Upper lobe of left lung (tissue), 6 donors: ENCODE measurements around the gene ST7. TPM values are rescaled to one million over a fixed set of nuclear protein-coding genes. Genes with fewer than 3 reads are reported as not detected.

Experiments
- ATAC-seq, 2 donors: fragments of 200-7000 bp; cut with Tn5 transposase; one replicate each; pipeline ENCODE4 v1.9.1; 2022; ENCODE audit warnings: mild to moderate bottlenecking in 2 of 2, moderate library complexity in 2 of 2; ENCODE audit not compliant: low FRiP score in 2 of 2
- DNase-seq, 2 donors: peaks; one replicate each; pipeline ENCODE4 v3.0.0-alpha.2; 2019 to 2020
- H3K27ac ChIP-seq, 4 donors: fragments of 200-600 bp; sonication (generic); one replicate each; pipeline ENCODE4 v1.5.1; 2016 to 2019
- H3K27me3 ChIP-seq, 4 donors: fragments of 200-600 bp; sonication (generic); one replicate each; pipeline ENCODE4 v1.5.1; 2017 to 2019
- H3K36me3 ChIP-seq, 4 donors: fragments of 200-600 bp; sonication (generic); one replicate each; pipeline ENCODE4 v1.5.1; 2016 to 2019
- H3K4me1 ChIP-seq, 4 donors: fragments of 200-600 bp; sonication (generic); one replicate each; pipeline ENCODE4 v1.5.1; 2018 to 2019
- H3K4me3 ChIP-seq, 4 donors: fragments of 200-600 bp; sonication (generic); one replicate each; pipeline ENCODE4 v1.5.1; 2017 to 2019; ENCODE audit warnings: mild to moderate bottlenecking in 2 of 4, moderate library complexity in 1 of 4
- H3K9me3 ChIP-seq, 4 donors: fragments of 200-600 bp; sonication (generic); one replicate each; pipeline ENCODE4 v1.5.1; 2018 to 2019
- EP300 ChIP-seq, 4 donors: sonication (generic); formaldehyde crosslinking; IDR thresholded peaks; one replicate each; pipeline ENCODE4 v1.5.1; 2017; ENCODE audit warnings: antibody characterized with exemption in 4 of 4, control low read depth in 2 of 4
- POLR2A ChIP-seq, 4 donors: fragments of 450-650 bp; IDR thresholded peaks; one replicate each; pipeline ENCODE4 v1.5.1; 2016 to 2017; ENCODE audit warnings: antibody characterized with exemption in 4 of 4, mild to moderate bottlenecking in 2 of 4
- POLR2AphosphoS5 ChIP-seq, 2 donors: sonication (generic); formaldehyde crosslinking; IDR thresholded peaks; one replicate each; pipeline ENCODE4 v1.5.1; 2017; ENCODE audit warnings: antibody characterized with exemption in 2 of 2
- WGBS, 2 donors: methylation state at CpG; one replicate each; pipeline ENCODE4 v1.1.5; 2017 to 2018; 5-methylcytosine and 5-hydroxymethylcytosine counted together
- total RNA-seq, 6 donors: library from RNA; depleted of rRNA in 4 of 6; stranded (reverse); fragments of >200 nt in 4 of 6; gene quantifications; one replicate each; pipeline versions ENCODE4 v1.1.0 to v1.2.1, GENCODE V29; 2016 to 2021
- TF ChIP-seq, protein P1 (sequence below), 6 experiments: fragments of 450-650 bp in 4 of 6; fragments of 200-600 bp in 2 of 6; sonication (generic) in 2 of 6; IDR thresholded peaks; one replicate each; pipeline ENCODE4 v1.5.1; 2016 to 2019; ENCODE audit warnings: antibody characterized with exemption in 6 of 6
- donor health status: DM: no; HTN: no; CAD: no; lungs with moderate emphysema.
- donor health status: DM: no; HTN: yes; CAD: no; lungs with severe emphysema.

ST7 gene
- total RNA-seq, 6 donors from 2014 or later = 36.0 to 135 (median 73.4) TPM

DNA sequence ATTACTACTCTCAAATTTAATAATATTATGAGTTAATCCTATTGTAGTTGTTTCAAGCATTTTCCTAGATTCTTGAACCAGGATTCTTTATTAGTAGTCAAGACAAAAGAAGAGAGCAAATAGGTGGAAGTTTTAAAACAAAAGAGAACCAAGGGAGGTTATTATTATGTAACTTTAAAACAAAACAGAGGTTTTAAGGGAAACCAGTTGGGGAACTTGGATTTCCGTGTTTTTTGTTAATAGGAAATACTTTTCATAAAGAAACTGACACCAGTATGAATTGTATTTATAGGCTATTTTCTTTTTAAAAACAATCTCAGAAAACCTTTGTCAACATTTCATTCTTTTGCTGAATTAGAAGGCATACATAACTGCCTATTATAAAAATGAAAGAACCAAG is 185.7 kb downstream of the ST7 start:
- DNase-seq (no peak), ATAC-seq (no peak)
- Histone ChIP-seq H3K27ac (no peak overlapping the region), H3K36me3 (peaks cover 0 to 28% (median 4%) of the 10 kb centered on the region in 4 donors), H3K9me3 (no peaks in the 10 kb centered on the region), H3K4me1 (peaks cover 0 to 12% (median 2%) of the 10 kb centered on the region in 4 donors), H3K4me3 (no peak overlapping the region), H3K27me3 (no peaks in the 10 kb centered on the region)
- WGBS, 2 donors = 55% methylated on average over 1 of the region's 1 CpG
- TF ChIP-seq, protein P1, sequence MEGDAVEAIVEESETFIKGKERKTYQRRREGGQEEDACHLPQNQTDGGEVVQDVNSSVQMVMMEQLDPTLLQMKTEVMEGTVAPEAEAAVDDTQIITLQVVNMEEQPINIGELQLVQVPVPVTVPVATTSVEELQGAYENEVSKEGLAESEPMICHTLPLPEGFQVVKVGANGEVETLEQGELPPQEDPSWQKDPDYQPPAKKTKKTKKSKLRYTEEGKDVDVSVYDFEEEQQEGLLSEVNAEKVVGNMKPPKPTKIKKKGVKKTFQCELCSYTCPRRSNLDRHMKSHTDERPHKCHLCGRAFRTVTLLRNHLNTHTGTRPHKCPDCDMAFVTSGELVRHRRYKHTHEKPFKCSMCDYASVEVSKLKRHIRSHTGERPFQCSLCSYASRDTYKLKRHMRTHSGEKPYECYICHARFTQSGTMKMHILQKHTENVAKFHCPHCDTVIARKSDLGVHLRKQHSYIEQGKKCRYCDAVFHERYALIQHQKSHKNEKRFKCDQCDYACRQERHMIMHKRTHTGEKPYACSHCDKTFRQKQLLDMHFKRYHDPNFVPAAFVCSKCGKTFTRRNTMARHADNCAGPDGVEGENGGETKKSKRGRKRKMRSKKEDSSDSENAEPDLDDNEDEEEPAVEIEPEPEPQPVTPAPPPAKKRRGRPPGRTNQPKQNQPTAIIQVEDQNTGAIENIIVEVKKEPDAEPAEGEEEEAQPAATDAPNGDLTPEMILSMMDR (IDR thresholded peaks at IDR 0.05) = no peak
- TF ChIP-seq POLR2A (IDR thresholded peaks at IDR 0.05) = no peak
- no peak for TF ChIP-seq POLR2AphosphoS5 (IDR thresholded peaks at IDR 0.05)
- no peak for TF ChIP-seq EP300 (IDR thresholded peaks at IDR 0.05)

- Histone ChIP-seq H3K4me1 (peaks cover 0 to 8% (median 2%) of the 10 kb centered on the region in 4 donors), H3K4me3 (no peak overlapping the region), H3K27me3 (no peaks in the 10 kb centered on the region), H3K27ac (no peak overlapping the region), H3K9me3 (no peaks in the 10 kb centered on the region), H3K36me3 (peaks cover 0 to 24% (median 4%) of the 10 kb centered on the region in 4 donors)
- ATAC-seq (no peak), DNase-seq (no peak)
- 74 to 84% methylated on average over 3 of the region's 3 CpGs for WGBS, 2 donors
- TF ChIP-seq EP300 (IDR thresholded peaks at IDR 0.05) (no peak), POLR2A (IDR thresholded peaks at IDR 0.05) (no peak), POLR2AphosphoS5 (IDR thresholded peaks at IDR 0.05) (no peak)
- TF ChIP-seq, protein P1 (IDR thresholded peaks at IDR 0.05) = no peak
These were observed 186.2 kb downstream of the ST7 start for GRCh38 chr7:117139397-117139984.

GRCh38 chr7:117140921-117141320 is 187.6 kb downstream of the ST7 start:
- Histone ChIP-seq H3K9me3 (no peaks in the 10 kb centered on the region), H3K4me1 (peaks cover 0 to 5% (median 0%) of the 10 kb centered on the region in 4 donors), H3K36me3 (peaks cover 0 to 24% (median 3%) of the 10 kb centered on the region in 4 donors), H3K27ac (no peak overlapping the region), H3K4me3 (no peak overlapping the region), H3K27me3 (no peaks in the 10 kb centered on the region)
- WGBS, 2 donors = 72 to 81% methylated on average over 3 of the region's 3 CpGs
- TF ChIP-seq EP300 (IDR thresholded peaks at IDR 0.05) = no peak
- DNase-seq = no peak
- ATAC-seq = no peak

GRCh38 chr7:117143066-117143465 is 189.8 kb downstream of the ST7 start:
- no peak for TF ChIP-seq POLR2AphosphoS5 (IDR thresholded peaks at IDR 0.05)
- TF ChIP-seq, protein P1 (IDR thresholded peaks at IDR 0.05) = no peak
- TF ChIP-seq EP300 (IDR thresholded peaks at IDR 0.05) = no peak
- no peak for TF ChIP-seq POLR2A (IDR thresholded peaks at IDR 0.05)
- 26 to 54% methylated on average over 4 of the region's 4 CpGs for WGBS, 2 donors
- Histone ChIP-seq H3K9me3 (no peaks in the 10 kb centered on the region), H3K4me1 (peaks cover 0 to 5% (median 0%) of the 10 kb centered on the region in 4 donors), H3K27me3 (no peaks in the 10 kb centered on the region), H3K27ac (no peak overlapping the region), H3K36me3 (peaks cover 0 to 22% (median 2%) of the 10 kb centered on the region in 4 donors), H3K4me3 (no peak overlapping the region)
- no peak for DNase-seq
- ATAC-seq = no peak

GRCh38 chr7:117143580-117143979 is 190.3 kb downstream of the ST7 start:
- H3K36me3 ChIP-seq = peaks cover 0 to 17% (median 2%) of the 10 kb centered on the region in 4 donors
- DNase-seq (no peak), ATAC-seq (no peak)
- H3K9me3 ChIP-seq = no peaks in the 10 kb centered on the region
- H3K27me3 ChIP-seq = no peaks in the 10 kb centered on the region
- 82 to 86% methylated on average over 2 of the region's 2 CpGs for WGBS, 2 donors
- no peak overlapping the region for H3K27ac ChIP-seq
- H3K4me1 ChIP-seq = peaks cover 0 to 5% (median 0%) of the 10 kb centered on the region in 4 donors
- H3K4me3 ChIP-seq = no peak overlapping the region
- TF ChIP-seq POLR2A (IDR thresholded peaks at IDR 0.05) (no peak), EP300 (IDR thresholded peaks at IDR 0.05) (no peak), POLR2AphosphoS5 (IDR thresholded peaks at IDR 0.05) (no peak)
- TF ChIP-seq, protein P1 (IDR thresholded peaks at IDR 0.05) = no peak
